ENCODE results near the gene STK39. TPM values are rescaled to one million over a fixed set of nuclear protein-coding genes. Genes with fewer than 3 reads are reported as not detected.

Gene STK39
- total RNA-seq, 3 donors from 2014 or later = 16.4 to 22.9 (median 19.2) TPM

DNA sequence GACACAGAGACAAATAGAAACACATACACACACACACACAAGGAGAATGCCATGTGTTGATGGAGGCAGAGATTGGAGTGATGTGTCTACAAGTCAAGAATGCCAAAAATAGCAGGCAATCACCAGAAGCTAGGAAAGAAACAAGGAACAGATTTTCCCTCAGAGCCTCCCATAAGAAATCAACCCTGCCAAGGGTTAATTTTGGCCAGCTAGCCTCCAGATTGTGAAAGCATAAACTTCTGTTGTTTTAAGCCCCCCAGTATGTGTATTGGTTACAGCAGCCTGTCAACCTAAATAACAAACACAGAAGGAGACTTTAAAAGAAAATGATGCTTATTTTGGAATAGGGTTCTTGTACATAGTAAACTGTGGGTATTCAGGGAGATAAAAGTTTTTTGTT lies 5.6 kb upstream of the STK39 start:
- H3K27me3 ChIP-seq = no peaks in the 10 kb centered on the region
- no peak overlapping the region for H3K27ac ChIP-seq
- intact Hi-C loops (cut with DNase I; ENCODE audit: low total_unique reads) = no loop called here
- no peaks in the 10 kb centered on the region for H3K36me3 ChIP-seq
- DNase-seq (ENCODE audit: low spot score in 2 of 2) = no peak
- no peak overlapping the region for H3K4me3 ChIP-seq
- no peaks in the 10 kb centered on the region for H3K9me3 ChIP-seq
- TF ChIP-seq, protein P1, sequence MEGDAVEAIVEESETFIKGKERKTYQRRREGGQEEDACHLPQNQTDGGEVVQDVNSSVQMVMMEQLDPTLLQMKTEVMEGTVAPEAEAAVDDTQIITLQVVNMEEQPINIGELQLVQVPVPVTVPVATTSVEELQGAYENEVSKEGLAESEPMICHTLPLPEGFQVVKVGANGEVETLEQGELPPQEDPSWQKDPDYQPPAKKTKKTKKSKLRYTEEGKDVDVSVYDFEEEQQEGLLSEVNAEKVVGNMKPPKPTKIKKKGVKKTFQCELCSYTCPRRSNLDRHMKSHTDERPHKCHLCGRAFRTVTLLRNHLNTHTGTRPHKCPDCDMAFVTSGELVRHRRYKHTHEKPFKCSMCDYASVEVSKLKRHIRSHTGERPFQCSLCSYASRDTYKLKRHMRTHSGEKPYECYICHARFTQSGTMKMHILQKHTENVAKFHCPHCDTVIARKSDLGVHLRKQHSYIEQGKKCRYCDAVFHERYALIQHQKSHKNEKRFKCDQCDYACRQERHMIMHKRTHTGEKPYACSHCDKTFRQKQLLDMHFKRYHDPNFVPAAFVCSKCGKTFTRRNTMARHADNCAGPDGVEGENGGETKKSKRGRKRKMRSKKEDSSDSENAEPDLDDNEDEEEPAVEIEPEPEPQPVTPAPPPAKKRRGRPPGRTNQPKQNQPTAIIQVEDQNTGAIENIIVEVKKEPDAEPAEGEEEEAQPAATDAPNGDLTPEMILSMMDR (IDR thresholded peaks at IDR 0.05) = no peak
- no peak for TF ChIP-seq POLR2A (IDR thresholded peaks at IDR 0.05)
- no peak for TF ChIP-seq POLR2AphosphoS5 (IDR thresholded peaks at IDR 0.05)
- no peaks in the 10 kb centered on the region for H3K4me1 ChIP-seq

DNA sequence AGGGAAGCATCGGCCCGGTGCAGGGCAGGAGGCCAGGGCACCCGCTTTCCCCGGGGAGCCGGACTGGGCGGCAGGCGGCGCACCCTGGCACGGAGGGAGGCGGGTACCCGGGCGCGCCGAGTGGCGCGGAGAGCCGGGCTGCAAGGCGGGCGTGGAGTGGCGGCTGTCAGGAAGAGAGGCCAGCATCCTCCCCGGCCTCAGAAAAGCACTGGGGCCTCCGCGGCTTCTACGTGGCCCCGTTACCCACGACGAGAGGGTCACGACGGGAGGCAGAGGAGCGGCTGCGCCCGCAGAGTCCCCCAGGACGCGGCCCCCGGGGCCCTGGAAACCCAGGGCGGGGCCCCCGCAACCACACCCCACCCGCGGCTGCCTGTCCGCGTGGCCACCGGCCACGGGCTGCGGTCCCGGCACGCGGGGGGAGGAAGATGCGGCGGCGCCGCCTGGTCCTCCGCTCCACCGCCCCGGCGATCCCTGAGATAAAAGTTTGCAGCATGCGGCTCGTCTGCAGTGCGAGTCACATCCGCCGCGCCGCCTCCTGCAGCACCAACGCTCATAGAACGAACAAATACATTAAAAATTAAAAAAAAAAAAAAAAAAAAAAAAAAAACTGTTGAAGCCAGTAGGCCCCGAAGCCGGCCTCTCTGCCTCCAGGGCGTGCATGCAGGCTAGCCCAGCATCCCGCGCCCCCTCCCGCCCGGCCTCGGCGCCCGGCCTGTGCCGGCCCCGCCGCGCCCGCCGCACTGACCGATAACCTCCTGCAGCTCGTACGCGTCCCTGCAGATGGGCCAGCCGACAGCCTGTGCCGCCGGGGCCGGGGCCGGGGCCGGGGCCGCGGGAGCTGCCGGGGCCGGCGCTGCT lies 683 bp downstream of the STK39 start:
- no peaks in the 10 kb centered on the region for H3K4me1 ChIP-seq
- intact Hi-C loops (cut with DNase I; ENCODE audit: low total_unique reads) = no loop called here
- peak; percentile 38 to 72 for DNase-seq (ENCODE audit: low spot score in 2 of 2)

DNA sequence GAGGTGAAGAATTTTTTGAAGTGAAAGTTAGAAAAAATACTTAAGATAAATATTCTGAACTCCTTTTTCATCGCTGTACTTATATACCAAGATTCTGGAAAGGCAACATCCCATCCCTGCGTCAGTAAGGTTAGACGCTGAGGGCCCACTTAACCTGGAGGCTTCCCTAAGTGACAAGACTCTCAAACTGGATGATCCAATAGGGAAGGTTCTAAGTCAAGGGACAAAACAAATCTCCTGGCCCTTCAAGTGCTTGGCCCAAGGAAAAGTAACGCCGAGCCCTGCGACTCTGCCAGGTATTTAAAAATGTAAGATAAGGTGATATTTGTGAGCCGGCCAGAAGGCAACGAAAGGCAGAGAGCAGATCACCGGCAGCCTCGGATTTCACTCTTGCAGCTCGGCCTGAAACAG lies 1.3 kb downstream of the STK39 start:
- no peak for DNase-seq (ENCODE audit: low spot score in 2 of 2)
- no peaks in the 10 kb centered on the region for H3K27me3 ChIP-seq
- no peaks in the 10 kb centered on the region for H3K9me3 ChIP-seq
- no peaks in the 10 kb centered on the region for H3K36me3 ChIP-seq
- peak overlapping the region; percentile 76 to 90 (median 83) for H3K4me3 ChIP-seq
- intact Hi-C loops (cut with DNase I; ENCODE audit: low total_unique reads) = no loop called here
- H3K4me1 ChIP-seq = no peaks in the 10 kb centered on the region
- TF ChIP-seq POLR2AphosphoS5 (IDR thresholded peaks at IDR 0.05) = no peak
- no peak for TF ChIP-seq POLR2A (IDR thresholded peaks at IDR 0.05)
- TF ChIP-seq, protein P1 (IDR thresholded peaks at IDR 0.05) = no peak
- H3K27ac ChIP-seq = peak overlapping the region; percentile 80 to 84

More for the DNA sequence above, 683 bp downstream of the STK39 start:
- H3K9me3 ChIP-seq = no peaks in the 10 kb centered on the region
- peak overlapping the region; percentile 76 to 90 (median 83) for H3K4me3 ChIP-seq
- H3K36me3 ChIP-seq = no peaks in the 10 kb centered on the region
- H3K27ac ChIP-seq = peak overlapping the region; percentile 80 to 88
- no peaks in the 10 kb centered on the region for H3K27me3 ChIP-seq
- TF ChIP-seq, protein P1 (IDR thresholded peaks at IDR 0.05) = no peak
- TF ChIP-seq POLR2AphosphoS5 (IDR thresholded peaks at IDR 0.05) (no peak), POLR2A (IDR thresholded peaks at IDR 0.05) (no peak)

DNA sequence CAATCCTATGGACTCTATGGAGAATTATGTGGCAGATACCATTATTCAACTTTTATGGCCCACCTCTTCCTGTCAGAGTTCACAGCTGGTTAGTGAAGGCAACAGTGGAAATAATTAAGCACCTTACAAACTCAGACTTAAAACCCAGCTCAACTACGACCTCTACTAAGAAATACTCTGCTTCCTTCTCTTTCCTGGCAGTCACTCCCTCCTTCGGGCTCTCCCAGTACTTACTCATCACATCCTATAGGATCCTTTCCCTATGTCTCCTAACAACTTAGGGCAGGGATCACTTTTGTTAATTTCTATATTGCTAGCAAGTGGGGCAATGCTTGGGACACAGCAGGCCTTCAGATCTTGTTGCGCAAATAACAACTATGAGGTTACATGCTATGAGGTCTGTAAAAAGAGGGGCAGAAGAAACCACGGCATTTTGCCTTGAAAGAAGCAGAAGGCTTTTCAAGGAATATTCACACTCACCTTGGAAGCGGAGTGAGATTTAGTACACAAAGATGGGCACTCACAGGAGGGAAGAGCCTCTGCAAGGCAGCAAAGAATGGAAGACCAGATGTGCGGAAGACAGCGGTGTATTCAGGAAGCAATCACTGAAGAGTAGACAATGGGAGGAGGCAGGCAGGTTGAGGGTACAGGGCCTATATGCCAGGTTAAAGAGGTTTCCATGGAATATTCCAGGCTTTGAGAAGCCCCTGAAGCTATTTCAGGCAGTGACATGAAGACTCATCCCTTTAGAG lies 2.1 kb downstream of the STK39 start:
- Histone ChIP-seq H3K4me3 (peak overlapping the region in 1 of 3 donors; percentile 3), H3K27me3 (no peaks in the 10 kb centered on the region), H3K4me1 (no peaks in the 10 kb centered on the region), H3K9me3 (no peaks in the 10 kb centered on the region), H3K36me3 (no peaks in the 10 kb centered on the region), H3K27ac (peak overlapping the region in 1 of 2 donors; percentile 80)
- TF ChIP-seq, protein P1 (IDR thresholded peaks at IDR 0.05) = no peak
- TF ChIP-seq POLR2AphosphoS5 (IDR thresholded peaks at IDR 0.05) (no peak), POLR2A (IDR thresholded peaks at IDR 0.05) (no peak)
- intact Hi-C loops (cut with DNase I; ENCODE audit: low total_unique reads) = no loop called here
- DNase-seq (ENCODE audit: low spot score in 2 of 2) = no peak

DNA sequence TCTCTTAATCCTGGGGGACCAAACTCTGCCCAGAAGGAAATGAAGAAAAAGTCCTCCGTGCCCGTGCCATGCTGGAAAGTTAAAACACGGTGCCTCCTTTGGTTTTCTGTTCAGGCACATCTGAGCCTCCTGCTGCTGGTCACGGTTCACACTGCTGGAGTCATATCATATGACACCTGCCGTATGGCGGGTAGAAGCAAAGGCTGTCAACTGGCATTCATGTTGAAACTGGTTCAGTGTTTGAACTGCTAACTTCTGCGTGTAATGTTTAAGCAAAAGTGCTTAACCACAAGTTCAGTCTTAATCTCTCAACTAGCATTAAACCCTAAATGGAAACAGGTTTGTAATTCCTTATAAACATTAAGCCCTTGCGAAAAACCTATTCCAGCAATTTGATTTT lies 3.1 kb downstream of the STK39 start:
- intact Hi-C loops (cut with DNase I; ENCODE audit: low total_unique reads) = no loop called here
- TF ChIP-seq, protein P1 (IDR thresholded peaks at IDR 0.05) = no peak
- TF ChIP-seq POLR2A (IDR thresholded peaks at IDR 0.05) = no peak
- no peak for TF ChIP-seq POLR2AphosphoS5 (IDR thresholded peaks at IDR 0.05)
- H3K27ac ChIP-seq = peak overlapping the region in 1 of 2 donors; percentile 3
- no peaks in the 10 kb centered on the region for H3K9me3 ChIP-seq
- H3K27me3 ChIP-seq = no peaks in the 10 kb centered on the region
- no peaks in the 10 kb centered on the region for H3K36me3 ChIP-seq
- H3K4me1 ChIP-seq = no peaks in the 10 kb centered on the region
- H3K4me3 ChIP-seq = no peak overlapping the region
- no peak for DNase-seq (ENCODE audit: low spot score in 2 of 2)
